ENCODE results near the gene DGKG. TPM values are rescaled to one million over a fixed set of nuclear protein-coding genes. Genes with fewer than 3 reads are reported as not detected.

The DGKG gene
- total and polyA plus RNA-seq, 2 of the 8 experiments (the other 6 are each of a cell fraction or from before 2014, with no cell fraction given) = 0.30 to 0.48 TPM

DNA sequence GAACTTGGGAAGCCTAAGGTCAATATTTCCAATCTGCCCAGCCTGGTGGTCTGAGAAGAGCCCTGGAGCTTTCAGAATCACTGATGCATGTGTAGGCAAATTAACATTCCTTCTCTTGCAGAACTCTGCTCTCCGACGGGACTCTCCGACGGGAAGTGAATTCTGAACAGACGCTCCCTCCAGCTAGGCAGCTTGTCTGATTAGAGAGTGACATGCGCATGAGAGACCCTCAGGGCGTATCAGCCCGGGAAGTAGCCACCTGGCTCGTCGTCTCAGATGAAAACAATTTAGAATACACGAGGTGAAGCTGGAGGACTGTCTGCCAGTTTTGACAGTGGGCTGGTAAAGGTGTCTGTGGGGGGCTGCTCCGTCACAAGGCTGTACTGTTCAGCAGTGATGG, 103.1 kb downstream of the DGKG start:
- POLR2A ChIA-PET (ENCODE audit: partially characterized antibody) = interaction anchor here (0.9 to 2.1 kb wide), 4 partner anchors 151 to 321 kb away, joined by 3 to 7 read pairs (median 3); partner anchors contain the start of gene TRA2B
- no peak for TF ChIP-seq EP300 (IDR thresholded peaks at IDR 0.05; ENCODE audit: borderline replicate concordance in 1 of 2, low read depth in 2 of 2, low read length in 2 of 2)
- no peak for TF ChIP-seq SIN3A (conservative IDR thresholded peaks at IDR 0.05 in 1 of 2, IDR thresholded peaks at IDR 0.05 in 1 of 2; ENCODE audit: low read depth in 1 of 2, low read length in 2 of 2)
- TF ChIP-seq GABPA (IDR thresholded peaks at IDR 0.05; ENCODE audit: borderline replicate concordance, insufficient read depth, low read length) = no peak
- no peak for TF ChIP-seq TBP (IDR thresholded peaks at IDR 0.05; ENCODE audit: low read depth, low read length)
- no peak for TF ChIP-seq HDAC6 (IDR thresholded peaks at IDR 0.05; ENCODE audit: low read depth, low read length)
- TF ChIP-seq RXRA (IDR thresholded peaks at IDR 0.05; ENCODE audit: insufficient read depth, low read depth, low read length) = no peak
- no peak for TF ChIP-seq SP4 (IDR thresholded peaks at IDR 0.05; ENCODE audit: low read length)
- TF ChIP-seq, protein P1, sequence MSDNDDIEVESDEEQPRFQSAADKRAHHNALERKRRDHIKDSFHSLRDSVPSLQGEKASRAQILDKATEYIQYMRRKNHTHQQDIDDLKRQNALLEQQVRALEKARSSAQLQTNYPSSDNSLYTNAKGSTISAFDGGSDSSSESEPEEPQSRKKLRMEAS (IDR thresholded peaks at IDR 0.05) = no peak
- TF ChIP-seq HDAC2 (IDR thresholded peaks at IDR 0.05; ENCODE audit: borderline replicate concordance in 1 of 2, low read depth in 2 of 2, low read length in 2 of 2) = no peak
- TF ChIP-seq, protein P2, sequence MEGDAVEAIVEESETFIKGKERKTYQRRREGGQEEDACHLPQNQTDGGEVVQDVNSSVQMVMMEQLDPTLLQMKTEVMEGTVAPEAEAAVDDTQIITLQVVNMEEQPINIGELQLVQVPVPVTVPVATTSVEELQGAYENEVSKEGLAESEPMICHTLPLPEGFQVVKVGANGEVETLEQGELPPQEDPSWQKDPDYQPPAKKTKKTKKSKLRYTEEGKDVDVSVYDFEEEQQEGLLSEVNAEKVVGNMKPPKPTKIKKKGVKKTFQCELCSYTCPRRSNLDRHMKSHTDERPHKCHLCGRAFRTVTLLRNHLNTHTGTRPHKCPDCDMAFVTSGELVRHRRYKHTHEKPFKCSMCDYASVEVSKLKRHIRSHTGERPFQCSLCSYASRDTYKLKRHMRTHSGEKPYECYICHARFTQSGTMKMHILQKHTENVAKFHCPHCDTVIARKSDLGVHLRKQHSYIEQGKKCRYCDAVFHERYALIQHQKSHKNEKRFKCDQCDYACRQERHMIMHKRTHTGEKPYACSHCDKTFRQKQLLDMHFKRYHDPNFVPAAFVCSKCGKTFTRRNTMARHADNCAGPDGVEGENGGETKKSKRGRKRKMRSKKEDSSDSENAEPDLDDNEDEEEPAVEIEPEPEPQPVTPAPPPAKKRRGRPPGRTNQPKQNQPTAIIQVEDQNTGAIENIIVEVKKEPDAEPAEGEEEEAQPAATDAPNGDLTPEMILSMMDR (IDR thresholded peaks at IDR 0.05; ENCODE audit: control extremely low read depth in 1 of 3, insufficient read depth in 1 of 3, low read depth in 1 of 3, low read length in 3 of 3) = no peak

More for the DNA sequence above, 103.1 kb downstream of the DGKG start:
- H2BK12ac ChIP-seq (ENCODE audit: low read depth, low read length) = peak overlapping the region; percentile 87; the same call in 1 of the 2 replicates
- no peaks in the 10 kb centered on the region for H3K23me2 ChIP-seq (ENCODE audit: low read depth, low read length)
- no peaks in the 10 kb centered on the region for H3K36me3 ChIP-seq (ENCODE audit: control insufficient read depth in 2 of 4, insufficient read depth in 4 of 4, low read length in 3 of 4)
- H4K8ac ChIP-seq (ENCODE audit: extremely low read depth, insufficient read depth, low read length) = no peak overlapping the region; the same call in 1 of the 2 replicates
- no peak overlapping the region for H4K91ac ChIP-seq (replicated peaks; ENCODE audit: insufficient read length, low read length)
- no peaks in the 10 kb centered on the region for H3K9me3 ChIP-seq (ENCODE audit: insufficient read depth in 2 of 2, low read depth in 1 of 2, low read length in 1 of 2)
- H3K4me2 ChIP-seq (ENCODE audit: insufficient read depth in 1 of 2, low read depth in 2 of 2, low read length in 2 of 2) = no peak overlapping the region
- H2BK5ac ChIP-seq (ENCODE audit: low read depth, low read length) = no peak overlapping the region
- FAIRE-seq (no peak), DNase-seq (ENCODE audit: low read depth in 1 of 2, low spot score in 2 of 2) (no peak)
- peaks cover 0 to 8% (median 4%) of the 10 kb centered on the region in 4 experiments; a peak in 3 of 7 replicates for H3K4me1 ChIP-seq (replicated peaks in 1 of 4; ENCODE audit: control insufficient read depth in 3 of 4, insufficient read depth in 4 of 4, low read length in 3 of 4)
- no peaks in the 10 kb centered on the region for H3K79me1 ChIP-seq (ENCODE audit: low read depth, low read length)
- H3K18ac ChIP-seq (ENCODE audit: extremely low read depth, low read length) = no peak overlapping the region
- CTCF ChIA-PET (ENCODE audit: partially characterized antibody) = interaction anchor here (0.6 to 12.2 kb wide), 44 partner anchors 9 to 316 kb away, joined by 3 to 156 read pairs (median 4); no protein-coding TSS in a partner anchor
- H2BK15ac ChIP-seq (ENCODE audit: low read length) = 0 out of 2 replicates have a peak overlapping the region, but pooled peaks have one; percentile 61
- 80% methylated on average over 10 of the region's 12 CpGs; no CpG with 5 or more reads in 1 of the 2 experiments for WGBS, 2 experiments (ENCODE audit: extremely low coverage in 1 of 2, insufficient coverage in 1 of 2, insufficient read length in 1 of 2, insufficient replicate concordance in 2 of 2, low coverage in 1 of 2, low lambda C conversion rate in 2 of 2, missing lambda C conversion rate in 1 of 2)
- H2BK120ac ChIP-seq (replicated peaks; ENCODE audit: low read depth, low read length) = no peak overlapping the region
- no peaks in the 10 kb centered on the region; a peak in 2 of 7 replicates for H3K27me3 ChIP-seq (replicated peaks in 1 of 4; ENCODE audit: control insufficient read depth in 3 of 4, extremely low read depth in 1 of 4, insufficient read depth in 3 of 4, low read length in 3 of 4)
- no peak overlapping the region for H3K9ac ChIP-seq (replicated peaks in 1 of 4; ENCODE audit: extremely low read depth in 1 of 4, low read depth in 3 of 4, low read length in 3 of 4)
- H3K79me2 ChIP-seq (ENCODE audit: control insufficient read depth in 1 of 2, insufficient read depth in 2 of 2, low read length in 2 of 2) = no peaks in the 10 kb centered on the region
- no peak overlapping the region for H3K14ac ChIP-seq (ENCODE audit: insufficient read length)
- H3K27ac ChIP-seq (ENCODE audit: low read depth, low read length) = no peak overlapping the region
- H3K4me3 ChIP-seq (ENCODE audit: extremely low read depth in 1 of 4, insufficient read depth in 2 of 4, low read depth in 3 of 4, low read length in 4 of 4) = no peak overlapping the region
- peak overlapping the region; percentile 88 for H2AFZ ChIP-seq (ENCODE audit: low read length)
- no peak overlapping the region for H3K4ac ChIP-seq (replicated peaks; ENCODE audit: insufficient read length, low read depth, low read length)
- H4K20me1 ChIP-seq (replicated peaks in 1 of 2; ENCODE audit: control insufficient read depth in 1 of 2, insufficient read depth in 2 of 2, low read length in 2 of 2) = no peaks in the 10 kb centered on the region
- no peak overlapping the region for H3K56ac ChIP-seq (replicated peaks; ENCODE audit: insufficient read length, low read depth, low read length)
- H4K5ac ChIP-seq (ENCODE audit: insufficient read length, low read depth, low read length) = no peak overlapping the region
- H3K23ac ChIP-seq (ENCODE audit: insufficient read length) = no peak overlapping the region
- no peak overlapping the region for H2BK20ac ChIP-seq (ENCODE audit: low read length)
- no peak overlapping the region for H2AK5ac ChIP-seq (ENCODE audit: low read depth, low read length)
